Gastroesophageal sphincter (tissue), 3 donors: Measurements from ENCODE around the gene HS1BP3.

Source experiments
- CTCF ChIP-seq, 4 experiments: fragments of 200-600 bp in 2 of 4; fragments of 450-650 bp in 2 of 4; sonication (generic) in 1 of 4; IDR thresholded peaks; one replicate each; pipeline ENCODE4 v1.5.1; 2017 to 2019; ENCODE audit warnings: antibody characterized with exemption in 4 of 4, mild to moderate bottlenecking in 2 of 4, moderate library complexity in 2 of 4
- EP300 ChIP-seq: sonication (generic); formaldehyde crosslinking; IDR thresholded peaks from one replicate; pipeline ENCODE4 v1.6.1; 2017; ENCODE audit warnings: antibody characterized with exemption, mild to moderate bottlenecking
- POLR2A ChIP-seq, 2 donors: fragments of 450-650 bp; IDR thresholded peaks; one replicate each; pipeline ENCODE4 v1.6.1; 2017; ENCODE audit warnings: antibody characterized with exemption in 2 of 2, mild to moderate bottlenecking in 2 of 2, moderate library complexity in 1 of 2
- POLR2AphosphoS5 ChIP-seq: sonication (generic); formaldehyde crosslinking; IDR thresholded peaks from one replicate; pipeline ENCODE4 v1.6.1; 2017; ENCODE audit warnings: antibody characterized with exemption

GRCh38 chr2:20602803-20603202, 48.1 kb downstream of the HS1BP3 start:
- TF ChIP-seq CTCF (IDR thresholded peaks at IDR 0.05) (no peak), POLR2A (IDR thresholded peaks at IDR 0.05) (no peak), POLR2AphosphoS5 (no peak), EP300 (no peak)
